ENCODE results near the gene FREY1.

- TF ChIP-seq CTCF (IDR thresholded peaks at IDR 0.05), result no peak
- TF ChIP-seq EZH2 (IDR thresholded peaks at IDR 0.05), result no peak
- no peak for TF ChIP-seq EZH2phosphoT487 (IDR thresholded peaks at IDR 0.05)
Observed at GRCh38 chr11:45927332-45927683, 20.2 kb upstream of the FREY1 start.
